ENCODE data around the gene ZDHHC7. TPM values are rescaled to one million over a fixed set of nuclear protein-coding genes. Genes with fewer than 3 reads are reported as not detected.

The ZDHHC7 gene
- total RNA-seq, 1 donor from 2014 or later, result 37.3 TPM

DNA sequence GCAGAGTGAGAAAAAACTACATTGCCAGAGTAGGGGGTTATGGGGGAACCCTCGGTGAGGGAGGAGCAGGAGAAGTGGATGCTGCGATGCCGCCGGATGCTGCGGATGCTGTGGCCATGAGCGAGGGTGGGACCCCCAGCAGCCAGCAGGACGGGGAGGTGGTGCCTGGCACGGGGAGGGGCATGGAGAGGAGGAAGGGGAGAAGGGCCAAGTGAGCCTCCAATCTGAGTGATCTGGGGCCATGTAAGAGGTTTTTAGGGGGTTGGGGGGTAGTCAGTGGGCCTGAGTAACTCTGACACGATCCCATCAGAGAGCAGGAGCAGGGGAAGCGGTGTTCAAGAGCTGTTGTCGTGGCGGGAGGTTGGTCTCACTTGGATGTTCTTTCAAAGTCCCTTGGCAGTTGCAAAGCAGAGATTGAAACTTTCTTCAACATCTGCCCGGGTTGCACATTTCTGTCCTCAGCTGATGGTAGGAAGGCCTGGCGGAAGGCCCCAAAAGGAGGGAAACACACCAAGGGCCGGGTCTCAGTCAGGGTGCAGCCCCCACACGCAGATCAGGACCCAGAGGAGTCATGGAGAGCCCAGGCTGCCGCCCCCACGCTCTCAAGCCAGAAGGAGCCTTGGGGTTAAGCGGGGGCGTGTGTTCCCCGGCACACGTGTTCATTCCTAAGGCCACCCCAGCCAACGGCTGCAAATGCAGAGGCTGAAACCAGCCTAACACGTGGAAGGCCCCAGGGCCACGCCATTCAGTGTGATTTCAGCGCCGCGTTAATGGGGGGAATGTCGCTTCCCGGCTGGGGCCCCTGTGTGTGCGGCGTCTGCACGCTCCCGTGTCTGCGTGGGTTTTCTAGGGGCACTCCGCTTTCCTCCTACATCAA lies 81.7 kb downstream of the ZDHHC7 start:
- intact Hi-C loops (cut with DNase I), result no loop called here
- peaks cover 58% of the 10 kb centered on the region for H3K4me1 ChIP-seq
- no peaks in the 10 kb centered on the region for H3K9me3 ChIP-seq
- DNase-seq (ENCODE audit: extremely low spot score in 2 of 2), result no peak
- TF ChIP-seq, protein P1, sequence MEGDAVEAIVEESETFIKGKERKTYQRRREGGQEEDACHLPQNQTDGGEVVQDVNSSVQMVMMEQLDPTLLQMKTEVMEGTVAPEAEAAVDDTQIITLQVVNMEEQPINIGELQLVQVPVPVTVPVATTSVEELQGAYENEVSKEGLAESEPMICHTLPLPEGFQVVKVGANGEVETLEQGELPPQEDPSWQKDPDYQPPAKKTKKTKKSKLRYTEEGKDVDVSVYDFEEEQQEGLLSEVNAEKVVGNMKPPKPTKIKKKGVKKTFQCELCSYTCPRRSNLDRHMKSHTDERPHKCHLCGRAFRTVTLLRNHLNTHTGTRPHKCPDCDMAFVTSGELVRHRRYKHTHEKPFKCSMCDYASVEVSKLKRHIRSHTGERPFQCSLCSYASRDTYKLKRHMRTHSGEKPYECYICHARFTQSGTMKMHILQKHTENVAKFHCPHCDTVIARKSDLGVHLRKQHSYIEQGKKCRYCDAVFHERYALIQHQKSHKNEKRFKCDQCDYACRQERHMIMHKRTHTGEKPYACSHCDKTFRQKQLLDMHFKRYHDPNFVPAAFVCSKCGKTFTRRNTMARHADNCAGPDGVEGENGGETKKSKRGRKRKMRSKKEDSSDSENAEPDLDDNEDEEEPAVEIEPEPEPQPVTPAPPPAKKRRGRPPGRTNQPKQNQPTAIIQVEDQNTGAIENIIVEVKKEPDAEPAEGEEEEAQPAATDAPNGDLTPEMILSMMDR (IDR thresholded peaks at IDR 0.05), result no peak
- peak in 1 of 2 donors; percentile 35 for TF ChIP-seq POLR2AphosphoS5 (IDR thresholded peaks at IDR 0.05; ENCODE audit: insufficient read depth in 1 of 2, low read depth in 1 of 2)
- H3K36me3 ChIP-seq, result no peaks in the 10 kb centered on the region
- H3K27ac ChIP-seq, result peak overlapping the region; percentile 81
- no peaks in the 10 kb centered on the region for H3K27me3 ChIP-seq
- no peak overlapping the region for H3K4me3 ChIP-seq

DNA sequence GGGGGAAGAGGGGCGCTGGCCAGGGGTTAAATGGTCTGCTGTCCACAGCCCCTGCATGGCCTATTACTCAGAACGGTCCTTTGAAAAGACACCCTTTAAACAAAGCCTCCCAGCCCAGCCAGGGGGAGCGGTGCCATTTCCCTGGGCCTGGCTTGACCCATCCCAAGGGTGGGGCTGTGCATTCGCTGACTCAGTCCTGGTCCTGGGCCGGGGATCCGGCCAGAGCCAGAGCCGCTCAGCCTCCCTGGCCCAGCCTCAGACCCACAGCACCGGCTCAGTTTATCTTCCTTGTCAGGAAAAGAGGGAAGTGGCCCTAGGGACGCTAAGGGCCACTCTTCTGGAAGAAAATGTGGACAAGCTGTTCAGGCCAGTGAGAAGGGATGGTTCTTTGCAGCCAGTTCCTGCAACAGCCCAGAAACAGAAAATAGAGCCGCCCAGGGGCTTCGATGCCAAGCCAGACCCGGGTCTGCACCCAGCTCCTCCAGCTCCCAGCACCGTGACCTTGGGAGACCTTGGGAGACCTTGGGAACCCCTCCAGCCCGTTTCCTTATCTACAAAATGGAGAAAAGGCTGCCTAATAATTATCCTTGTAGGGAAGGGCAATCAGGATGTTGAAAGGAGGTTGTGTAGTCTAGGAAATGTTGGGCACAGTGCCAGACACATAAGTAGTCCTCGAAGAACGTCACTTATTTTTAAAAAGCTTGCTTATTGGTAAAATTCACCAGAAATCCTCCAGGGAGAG lies 82.5 kb downstream of the ZDHHC7 start:
- Histone ChIP-seq H3K4me3 (no peak overlapping the region), H3K27me3 (no peaks in the 10 kb centered on the region), H3K9me3 (no peaks in the 10 kb centered on the region), H3K27ac (peak overlapping the region; percentile 81), H3K4me1 (peaks cover 59% of the 10 kb centered on the region), H3K36me3 (no peaks in the 10 kb centered on the region)
- peak; percentile 12 to 49 for TF ChIP-seq POLR2AphosphoS5 (IDR thresholded peaks at IDR 0.05; ENCODE audit: insufficient read depth in 1 of 2, low read depth in 1 of 2)
- TF ChIP-seq, protein P1 (IDR thresholded peaks at IDR 0.05), result no peak
- no peak for TF ChIP-seq POLR2A (IDR thresholded peaks at IDR 0.05)
- no peak for DNase-seq (ENCODE audit: extremely low spot score in 2 of 2)
- intact Hi-C loops (cut with DNase I), result no loop called here

DNA sequence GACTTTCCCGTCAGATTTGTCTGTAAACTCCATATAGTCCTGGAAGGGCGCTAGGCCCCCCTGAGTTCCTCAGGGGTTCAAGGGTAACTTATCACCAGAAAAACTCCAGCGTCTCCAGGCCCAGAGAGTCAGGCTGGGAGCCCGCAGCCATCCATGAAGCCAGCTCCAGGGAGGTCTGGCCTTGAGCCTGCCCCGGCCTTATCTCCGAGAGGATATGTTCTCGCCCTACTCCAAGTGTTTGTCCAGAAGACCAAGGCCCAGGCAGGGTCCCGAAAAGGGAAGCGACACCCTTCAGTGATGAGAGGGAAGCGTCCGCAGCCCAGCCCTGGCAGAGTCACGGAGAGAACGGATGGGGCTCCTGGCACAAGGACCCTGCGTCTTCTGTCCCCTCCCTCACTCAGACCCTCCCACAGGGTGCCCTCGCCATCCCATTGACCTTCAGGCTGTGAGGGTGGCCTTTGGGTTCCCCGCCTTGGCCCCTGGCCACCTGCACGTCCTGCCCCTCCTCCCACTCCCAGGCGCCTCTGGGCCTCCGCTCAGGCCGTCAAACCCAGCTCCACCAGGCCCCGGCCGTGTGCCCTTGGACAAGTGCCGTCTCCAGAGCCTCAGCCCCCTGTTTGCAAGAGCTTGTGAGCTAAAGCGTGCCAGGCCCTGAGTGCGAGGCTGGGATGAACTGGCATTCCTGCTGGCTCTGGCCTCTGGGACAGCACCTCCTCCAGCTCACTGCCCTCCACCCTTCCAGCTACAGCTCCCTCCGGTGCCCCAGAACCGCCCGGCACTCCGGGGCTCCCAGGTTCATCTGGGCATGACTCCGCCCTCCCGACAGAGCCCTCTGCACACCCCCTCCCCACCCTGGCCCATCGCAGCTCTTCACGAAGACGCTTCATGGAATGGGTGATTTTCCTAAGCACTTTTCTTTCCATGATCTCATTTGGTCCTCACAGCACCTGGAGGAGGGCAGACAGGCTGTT lies 83.4 kb downstream of the ZDHHC7 start:
- Histone ChIP-seq H3K36me3 (no peaks in the 10 kb centered on the region), H3K4me1 (peaks cover 59% of the 10 kb centered on the region), H3K27me3 (no peaks in the 10 kb centered on the region), H3K9me3 (no peaks in the 10 kb centered on the region), H3K4me3 (no peak overlapping the region), H3K27ac (peak overlapping the region; percentile 81)
- intact Hi-C loops (cut with DNase I), result no loop called here
- DNase-seq (ENCODE audit: extremely low spot score in 2 of 2), result no peak
- TF ChIP-seq POLR2AphosphoS5 (IDR thresholded peaks at IDR 0.05; ENCODE audit: insufficient read depth in 1 of 2, low read depth in 1 of 2), result no peak
- TF ChIP-seq, protein P1 (IDR thresholded peaks at IDR 0.05), result no peak
- no peak for TF ChIP-seq POLR2A (IDR thresholded peaks at IDR 0.05)

DNA sequence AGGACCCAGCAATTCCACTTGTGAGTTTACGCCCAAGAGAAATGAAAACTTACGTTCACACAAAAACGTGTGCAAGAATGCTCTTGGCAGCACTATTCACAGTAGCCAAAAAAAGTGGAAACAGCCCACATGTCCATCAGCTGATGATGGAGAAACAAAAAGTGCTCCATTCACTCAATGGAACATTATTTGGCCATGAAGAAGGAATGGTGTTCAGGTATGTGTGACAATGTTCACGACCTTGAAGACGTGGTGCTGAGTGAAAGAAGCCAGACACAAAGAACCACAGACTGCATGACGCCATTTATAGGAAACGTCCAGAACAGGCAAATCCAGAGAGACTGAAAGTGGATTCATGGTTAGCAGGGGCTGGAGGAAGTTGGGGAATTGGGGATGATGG lies 84.9 kb downstream of the ZDHHC7 start:
- TF ChIP-seq, protein P1 (IDR thresholded peaks at IDR 0.05), result no peak
- TF ChIP-seq POLR2AphosphoS5 (IDR thresholded peaks at IDR 0.05; ENCODE audit: insufficient read depth in 1 of 2, low read depth in 1 of 2), result no peak
- no peak for TF ChIP-seq POLR2A (IDR thresholded peaks at IDR 0.05)
- intact Hi-C loops (cut with DNase I), result no loop called here
- peaks cover 60% of the 10 kb centered on the region for H3K4me1 ChIP-seq
- no peaks in the 10 kb centered on the region for H3K27me3 ChIP-seq
- peak overlapping the region; percentile 91 for H3K27ac ChIP-seq
- no peak for DNase-seq (ENCODE audit: extremely low spot score in 2 of 2)
- no peaks in the 10 kb centered on the region for H3K9me3 ChIP-seq
- H3K36me3 ChIP-seq, result no peaks in the 10 kb centered on the region
- H3K4me3 ChIP-seq, result no peak overlapping the region

All from vagina (tissue), 2 donors.